Ovary (tissue), 3 donors: ENCODE data around the gene LRRTM4.

ENCODE experiments used
- CTCF ChIP-seq, 3 donors: fragments of 450-650 bp in 2 of 3; fragments of 200-600 bp in 1 of 3; IDR thresholded peaks; one replicate each; pipeline versions ENCODE4 v1.5.1 to v1.8.0; 2016 to 2022; ENCODE audit warnings: antibody characterized with exemption in 3 of 3, mild to moderate bottlenecking in 1 of 3
- EP300 ChIP-seq: sonication (generic); formaldehyde crosslinking; IDR thresholded peaks from one replicate; pipeline ENCODE4 v1.6.1; 2017; ENCODE audit warnings: antibody characterized with exemption
- POLR2A ChIP-seq: fragments of 450-650 bp; IDR thresholded peaks from one replicate; pipeline ENCODE4 v1.6.1; 2017; ENCODE audit warnings: antibody characterized with exemption, mild to moderate bottlenecking, moderate library complexity
- donor health status: DM: no; HTN: no; CAD: no.

DNA sequence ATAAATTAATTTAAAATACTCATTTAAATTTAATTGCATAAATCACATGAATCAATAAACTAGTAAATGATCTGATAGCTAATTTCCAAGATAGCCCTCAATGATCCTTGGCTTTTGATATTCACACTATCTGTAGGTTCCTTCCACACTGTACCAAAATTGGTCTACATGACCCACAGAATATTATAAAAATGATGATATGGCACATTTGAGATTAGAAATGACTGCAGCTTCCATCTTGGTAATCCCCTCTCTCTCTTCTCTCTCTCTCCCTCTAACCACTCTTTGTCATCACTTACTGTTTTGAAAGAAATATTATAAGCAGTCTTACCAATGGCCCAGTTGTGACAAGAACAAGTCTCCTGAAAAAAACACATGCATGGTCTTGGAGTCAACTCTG lies 394.8 kb downstream of the LRRTM4 start:
- TF ChIP-seq CTCF (IDR thresholded peaks at IDR 0.05) = no peak
- no peak for TF ChIP-seq POLR2A
- TF ChIP-seq EP300 = no peak
